Measurements from ENCODE around the gene NHERF1.

DNA sequence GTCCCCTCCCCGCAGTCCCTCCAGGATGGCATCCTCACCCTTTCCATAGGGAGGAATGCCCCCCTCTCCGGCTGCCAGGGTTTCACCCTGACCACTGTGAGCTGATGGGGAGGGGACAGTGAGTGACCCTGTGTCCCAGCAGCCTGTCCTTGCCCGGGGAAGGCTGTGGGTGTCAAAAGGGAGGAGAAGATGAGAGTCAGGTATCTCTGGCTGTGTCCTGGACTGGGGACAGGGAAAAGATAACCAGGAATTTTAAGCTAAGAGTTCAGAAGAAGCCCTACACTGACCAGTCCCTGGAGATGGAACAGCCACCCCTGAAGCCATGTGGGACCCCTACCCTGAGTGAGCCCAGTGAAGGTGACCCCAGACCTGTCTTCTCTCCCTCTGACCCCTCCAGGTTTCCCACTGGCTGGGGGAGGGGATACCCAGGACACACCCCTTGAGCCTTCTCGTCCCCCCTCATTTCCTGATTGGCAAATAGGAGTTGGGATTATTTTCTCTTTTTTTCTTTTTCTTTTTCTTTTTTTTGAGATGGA lies 16.4 kb downstream of the NHERF1 start:
- TF ChIP-seq, protein P1, sequence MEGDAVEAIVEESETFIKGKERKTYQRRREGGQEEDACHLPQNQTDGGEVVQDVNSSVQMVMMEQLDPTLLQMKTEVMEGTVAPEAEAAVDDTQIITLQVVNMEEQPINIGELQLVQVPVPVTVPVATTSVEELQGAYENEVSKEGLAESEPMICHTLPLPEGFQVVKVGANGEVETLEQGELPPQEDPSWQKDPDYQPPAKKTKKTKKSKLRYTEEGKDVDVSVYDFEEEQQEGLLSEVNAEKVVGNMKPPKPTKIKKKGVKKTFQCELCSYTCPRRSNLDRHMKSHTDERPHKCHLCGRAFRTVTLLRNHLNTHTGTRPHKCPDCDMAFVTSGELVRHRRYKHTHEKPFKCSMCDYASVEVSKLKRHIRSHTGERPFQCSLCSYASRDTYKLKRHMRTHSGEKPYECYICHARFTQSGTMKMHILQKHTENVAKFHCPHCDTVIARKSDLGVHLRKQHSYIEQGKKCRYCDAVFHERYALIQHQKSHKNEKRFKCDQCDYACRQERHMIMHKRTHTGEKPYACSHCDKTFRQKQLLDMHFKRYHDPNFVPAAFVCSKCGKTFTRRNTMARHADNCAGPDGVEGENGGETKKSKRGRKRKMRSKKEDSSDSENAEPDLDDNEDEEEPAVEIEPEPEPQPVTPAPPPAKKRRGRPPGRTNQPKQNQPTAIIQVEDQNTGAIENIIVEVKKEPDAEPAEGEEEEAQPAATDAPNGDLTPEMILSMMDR (IDR thresholded peaks at IDR 0.05): no peak
- no peak for TF ChIP-seq POLR2A (IDR thresholded peaks at IDR 0.05)
- TF ChIP-seq POLR2AphosphoS5 (IDR thresholded peaks at IDR 0.05): no peak
- no peak for TF ChIP-seq EP300 (IDR thresholded peaks at IDR 0.05)

All from suprapubic skin (tissue), 4 donors.